Mucosa of rectum (tissue), 2 donors: ENCODE results near the gene LMX1A.

ENCODE experiments used
- H3K27ac ChIP-seq, 2 donors: one replicate each; pipeline ENCODE4 v1.7.0; 2013; ENCODE audit warnings: inconsistent platforms in 2 of 2, low read depth in 2 of 2, low read length in 2 of 2
- H3K27me3 ChIP-seq, 2 donors: one replicate each; pipeline ENCODE4 v1.7.0; 2013; ENCODE audit warnings: low read length in 2 of 2; ENCODE audit not compliant: control insufficient read depth in 2 of 2, insufficient read depth in 2 of 2
- H3K36me3 ChIP-seq, 2 donors: one replicate each; pipeline ENCODE4 v1.7.0; 2013; ENCODE audit warnings: low read length in 2 of 2; ENCODE audit not compliant: control insufficient read depth in 2 of 2, insufficient read depth in 2 of 2
- H3K4me1 ChIP-seq, 2 donors: one replicate each; pipeline ENCODE4 v1.7.0; 2013; ENCODE audit warnings: low read length in 2 of 2, mild to moderate bottlenecking in 1 of 2; ENCODE audit not compliant: control insufficient read depth in 2 of 2, insufficient read depth in 2 of 2
- H3K4me3 ChIP-seq, 2 donors: one replicate each; pipeline ENCODE4 v1.7.0; 2013; ENCODE audit warnings: low read length in 2 of 2
- H3K9ac ChIP-seq, 2 donors: one replicate each; pipeline ENCODE4 v1.7.0; 2013; ENCODE audit warnings: low read length in 2 of 2, low read depth in 1 of 2, mild to moderate bottlenecking in 1 of 2
- H3K9me3 ChIP-seq, 2 donors: one replicate each; pipeline ENCODE4 v1.7.0; 2013; ENCODE audit warnings: low read length in 2 of 2; ENCODE audit not compliant: control insufficient read depth in 2 of 2
- donor health status: healthy.
- donor health status: Normal muscosa, but diverticular disease.

Gene LMX1A

GRCh38 chr1:165355977-165356811 is at the start of gene LMX1A:
LMX1A (minus strand) TSS chr1:165356715; CDS start chr1:165355559, 1,156 bp downstream.
- no peak within 1 kb of the TSS for H3K27ac ChIP-seq
- no peaks in the 10 kb centered on the region for H3K36me3 ChIP-seq

DNA sequence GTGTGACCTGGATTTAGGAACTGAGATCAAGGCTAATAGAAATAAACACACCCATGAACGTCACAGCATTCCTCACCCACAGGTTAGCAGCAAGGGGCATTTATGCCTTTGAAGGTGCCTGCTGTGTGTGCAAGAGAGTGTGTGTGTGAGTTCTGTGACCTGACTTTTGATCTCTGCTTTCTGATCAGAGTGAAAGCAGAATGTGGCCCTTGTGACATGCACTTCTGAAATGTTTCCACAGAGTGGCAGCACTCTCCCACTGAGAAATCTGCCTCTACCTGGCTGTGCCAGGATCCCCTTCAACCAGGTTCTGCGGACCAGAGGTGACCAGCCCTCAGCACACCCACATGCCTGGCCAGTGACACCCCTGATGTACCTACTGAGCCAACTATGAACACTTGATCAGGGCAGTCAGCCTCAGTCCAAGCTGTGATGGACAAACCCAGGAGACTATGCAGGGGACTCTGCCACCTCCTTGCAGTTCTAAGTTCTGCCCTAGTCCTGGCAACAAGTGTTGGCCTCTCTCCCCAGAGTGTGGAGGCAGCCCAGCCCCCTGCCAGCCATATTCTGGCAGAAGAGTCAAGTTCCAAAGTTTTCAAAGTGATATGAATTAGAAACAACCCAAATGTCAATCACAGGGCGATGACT is 47.4 kb upstream of the LMX1A start:
- Histone ChIP-seq H3K9me3 (no peaks in the 10 kb centered on the region), H3K27ac (no peak overlapping the region), H3K4me3 (no peak overlapping the region), H3K9ac (no peak overlapping the region), H3K27me3 (peaks cover 0 to 3% of the 10 kb centered on the region in 2 donors), H3K4me1 (no peaks in the 10 kb centered on the region), H3K36me3 (no peaks in the 10 kb centered on the region)

More at GRCh38 chr1:165355977-165356811, at the start of gene LMX1A:
- Histone ChIP-seq H3K27me3 (peaks cover 51 to 71% of the 10 kb centered on the region in 2 donors), H3K9me3 (no peaks in the 10 kb centered on the region), H3K4me3 (peak within 1 kb of the TSS in 1 of 2 donors; percentile 43), H3K9ac (no peak within 1 kb of the TSS), H3K4me1 (peaks cover 7 to 16% of the 10 kb centered on the region in 2 donors)

DNA sequence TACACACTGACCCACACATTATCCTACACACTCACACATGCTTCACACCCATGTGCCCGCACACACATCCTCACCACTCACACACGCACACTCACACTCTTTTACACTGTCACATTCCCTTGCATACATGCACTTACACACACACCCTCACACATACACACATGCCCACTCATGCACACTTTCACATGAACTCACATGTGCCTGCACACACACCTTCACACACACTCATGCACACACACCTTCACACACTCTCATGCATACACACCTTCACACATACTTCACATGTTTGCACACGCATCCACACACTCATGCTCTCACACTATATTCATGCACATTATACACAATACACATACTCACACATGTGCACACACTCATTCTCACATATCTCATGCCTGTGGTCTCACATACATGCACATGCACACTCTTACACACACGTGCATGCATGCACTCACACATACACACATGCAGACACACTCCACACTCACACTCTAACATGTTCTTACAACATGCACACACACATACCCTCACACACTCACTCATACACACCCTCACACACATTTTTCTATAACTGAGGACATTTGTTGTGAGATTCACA is 46.1 kb upstream of the LMX1A start:
- Histone ChIP-seq H3K4me3 (no peak overlapping the region), H3K9ac (no peak overlapping the region), H3K27me3 (peaks cover 0 to 3% of the 10 kb centered on the region in 2 donors), H3K9me3 (no peaks in the 10 kb centered on the region), H3K4me1 (no peaks in the 10 kb centered on the region), H3K36me3 (no peaks in the 10 kb centered on the region), H3K27ac (no peak overlapping the region)

DNA sequence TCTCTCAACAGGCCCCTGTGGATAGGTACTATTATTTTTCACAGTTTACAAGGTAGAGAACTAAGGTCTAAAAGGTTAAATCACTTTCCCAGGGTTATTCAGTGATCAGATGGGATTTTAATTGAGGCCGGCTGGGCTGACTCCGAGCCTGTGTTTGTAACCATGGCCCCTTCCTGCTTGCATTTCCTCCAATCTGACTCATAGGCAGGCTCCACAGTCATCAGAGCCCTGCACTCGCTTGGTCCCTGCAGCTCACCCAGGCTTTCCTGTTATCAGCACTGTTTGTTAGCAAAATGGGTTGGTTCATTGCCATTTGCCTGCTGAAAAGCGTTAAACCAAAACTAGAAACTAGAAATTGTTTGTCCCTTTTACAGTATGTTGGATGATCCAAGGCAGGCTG is 41.4 kb upstream of the LMX1A start:
- Histone ChIP-seq H3K4me1 (no peaks in the 10 kb centered on the region), H3K9me3 (no peaks in the 10 kb centered on the region), H3K36me3 (no peaks in the 10 kb centered on the region), H3K4me3 (no peak overlapping the region), H3K9ac (no peak overlapping the region), H3K27me3 (peaks cover 3 to 5% of the 10 kb centered on the region in 2 donors), H3K27ac (no peak overlapping the region)

DNA sequence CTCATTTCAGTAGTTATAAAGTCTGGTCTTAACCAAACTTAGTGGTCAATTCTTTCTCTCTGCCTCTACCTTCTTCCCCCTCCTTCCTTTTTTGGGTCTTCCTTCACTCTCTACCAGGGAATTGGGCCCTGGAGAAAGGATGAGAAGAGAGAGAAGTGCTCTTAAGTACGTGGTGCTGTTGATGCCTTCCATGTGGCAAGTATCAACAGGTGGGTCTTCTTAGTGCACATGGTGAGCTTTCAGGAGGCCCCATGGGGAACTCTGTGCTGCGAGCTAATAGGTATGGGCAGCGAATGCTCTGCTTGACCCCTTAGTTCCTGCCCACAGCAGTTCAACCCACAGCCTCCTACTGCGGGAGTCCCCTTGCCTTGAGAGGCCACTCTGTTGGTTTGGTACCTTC is 39.4 kb upstream of the LMX1A start:
- Histone ChIP-seq H3K4me1 (peaks cover 0 to 3% of the 10 kb centered on the region in 2 donors), H3K4me3 (no peak overlapping the region), H3K36me3 (no peaks in the 10 kb centered on the region), H3K9ac (no peak overlapping the region), H3K27me3 (peaks cover 0 to 5% of the 10 kb centered on the region in 2 donors), H3K9me3 (no peaks in the 10 kb centered on the region), H3K27ac (no peak overlapping the region)

GRCh38 chr1:165395478-165395877 is 39.0 kb upstream of the LMX1A start:
- Histone ChIP-seq H3K4me3 (no peak overlapping the region), H3K27me3 (peaks cover 0 to 5% of the 10 kb centered on the region in 2 donors), H3K9me3 (no peaks in the 10 kb centered on the region), H3K9ac (no peak overlapping the region), H3K36me3 (no peaks in the 10 kb centered on the region), H3K4me1 (peaks cover 0 to 3% of the 10 kb centered on the region in 2 donors), H3K27ac (no peak overlapping the region)

DNA sequence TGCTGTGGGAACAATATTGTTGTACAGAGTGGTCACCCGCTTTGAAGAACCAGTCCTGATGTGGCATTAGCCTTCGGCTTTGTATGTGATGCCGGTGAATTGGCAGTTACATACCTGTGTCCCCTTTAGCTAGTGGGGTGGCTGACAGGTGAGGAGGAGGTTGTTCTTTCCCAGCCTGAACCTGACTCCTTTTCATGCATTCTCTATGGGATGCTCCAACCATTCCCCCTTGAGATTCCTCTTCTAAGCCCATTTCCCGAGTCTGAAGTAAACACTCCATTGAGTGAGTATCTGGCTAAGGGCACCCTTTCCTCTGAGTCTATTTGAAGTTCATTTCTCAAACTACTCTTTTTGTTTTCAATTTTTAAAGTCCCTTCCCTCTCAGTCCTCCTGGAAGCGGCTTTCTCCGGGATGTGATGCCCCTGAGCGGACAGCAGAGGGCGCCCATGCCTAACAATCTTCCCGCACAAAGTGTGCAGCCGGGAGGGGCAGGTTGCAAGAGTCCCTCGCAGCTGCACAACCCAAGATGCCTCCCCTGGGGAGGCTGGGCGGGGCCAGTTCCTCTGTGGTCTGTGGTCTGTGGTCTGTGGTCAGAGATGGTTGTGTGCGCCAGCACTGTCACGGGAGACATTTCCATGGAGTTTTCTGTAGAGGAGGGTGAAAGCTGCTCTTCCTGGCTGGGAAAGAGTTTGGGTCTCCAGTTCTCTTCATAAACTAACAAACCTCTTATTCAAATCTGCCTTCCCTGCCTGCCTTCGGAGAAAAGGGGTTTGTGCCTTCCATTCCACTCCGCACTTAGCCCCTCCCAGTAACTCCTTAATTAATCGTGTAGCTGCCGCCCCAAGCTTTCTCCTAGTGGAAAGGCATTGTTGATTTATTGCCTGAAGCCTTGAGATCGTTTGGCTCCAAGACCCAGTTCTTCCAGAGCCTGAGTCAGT is 36.4 kb upstream of the LMX1A start:
- H3K4me3 ChIP-seq: peak overlapping the region; percentile 14 to 21
- H3K27ac ChIP-seq: no peak overlapping the region
- peaks cover 0 to 3% of the 10 kb centered on the region in 2 donors for H3K4me1 ChIP-seq
- H3K9me3 ChIP-seq: no peaks in the 10 kb centered on the region
- no peak overlapping the region for H3K9ac ChIP-seq
- H3K27me3 ChIP-seq: peaks cover 9 to 12% of the 10 kb centered on the region in 2 donors
- no peaks in the 10 kb centered on the region for H3K36me3 ChIP-seq

DNA sequence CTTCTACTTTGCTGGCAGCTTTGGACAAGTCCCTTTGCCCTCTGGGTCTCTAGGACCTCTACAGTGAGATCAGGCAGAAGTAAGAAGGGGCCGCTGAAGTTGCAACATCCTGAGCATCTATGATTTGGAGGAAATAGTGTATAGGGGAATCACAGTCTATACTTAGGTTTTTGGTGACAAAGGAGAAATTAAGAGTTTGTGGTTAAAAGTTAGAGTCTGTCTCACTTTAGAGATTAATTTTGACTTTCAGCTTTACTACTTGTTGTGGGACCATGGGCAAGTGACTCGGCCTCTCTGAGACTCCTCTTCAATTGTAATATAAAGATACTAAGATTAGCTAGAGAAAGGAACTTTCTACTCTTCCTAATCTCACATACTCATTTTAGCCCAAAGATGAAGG is 33.1 kb upstream of the LMX1A start:
- Histone ChIP-seq H3K27me3 (peaks cover 9% of the 10 kb centered on the region in 2 donors), H3K36me3 (no peaks in the 10 kb centered on the region)

GRCh38 chr1:165387961-165388360 is 31.4 kb upstream of the LMX1A start:
- peaks cover 9% of the 10 kb centered on the region in 2 donors for H3K27me3 ChIP-seq
- H3K9ac ChIP-seq: no peak overlapping the region
- peaks cover 0 to 3% of the 10 kb centered on the region in 2 donors for H3K4me1 ChIP-seq
- no peaks in the 10 kb centered on the region for H3K9me3 ChIP-seq
- no peak overlapping the region for H3K4me3 ChIP-seq
- H3K27ac ChIP-seq: no peak overlapping the region
- H3K36me3 ChIP-seq: no peaks in the 10 kb centered on the region

More for the DNA sequence above, 33.1 kb upstream of the LMX1A start:
- no peaks in the 10 kb centered on the region for H3K9me3 ChIP-seq
- peaks cover 0 to 3% of the 10 kb centered on the region in 2 donors for H3K4me1 ChIP-seq
- no peak overlapping the region for H3K27ac ChIP-seq
- no peak overlapping the region for H3K9ac ChIP-seq
- no peak overlapping the region for H3K4me3 ChIP-seq
